Gastrocnemius medialis (tissue), 4 donors: ENCODE data around the gene CFAP92. TPM values are rescaled to one million over a fixed set of nuclear protein-coding genes. Genes with fewer than 3 reads are reported as not detected.

ENCODE experiments used
- ATAC-seq, 2 donors: fragments of 150-250 bp; one replicate each; pipeline ENCODE4 v1.9.1; 2016
- DNase-seq, 2 donors: peaks; one replicate each; pipeline ENCODE4 v3.0.0-alpha.2; 2019
- H3K27ac ChIP-seq, 4 donors: fragments of 200-600 bp; sonication (generic); 1 replicate in 1 of 4; 2 replicates in 3 of 4; pipeline ENCODE4 v1.5.1; 2016 to 2018; ENCODE audit warnings: mild to moderate bottlenecking in 2 of 4, moderate library complexity in 1 of 4
- H3K27me3 ChIP-seq, 3 donors: fragments of 200-600 bp; sonication (generic) in 2 of 3; 1 replicate in 1 of 3; 2 replicates in 2 of 3; pipeline versions ENCODE4 v1.5.1 to v1.6.0; 2016 to 2019; ENCODE audit warnings: mild to moderate bottlenecking in 1 of 3, moderate library complexity in 1 of 3
- H3K36me3 ChIP-seq, 2 donors: fragments of 200-600 bp; sonication (generic) in 1 of 2; one replicate each; pipeline ENCODE4 v1.5.1; 2017 to 2018
- H3K4me1 ChIP-seq, 2 donors: fragments of 200-600 bp; sonication (generic) in 1 of 2; one replicate each; pipeline ENCODE4 v1.5.1; 2016 to 2017; ENCODE audit warnings: mild to moderate bottlenecking in 2 of 2
- H3K4me3 ChIP-seq, 4 donors: fragments of 200-600 bp; sonication (generic) in 3 of 4; 1 replicate in 1 of 4; 2 replicates in 3 of 4; pipeline ENCODE4 v1.5.1; 2016 to 2019; ENCODE audit warnings: mild to moderate bottlenecking in 2 of 4
- H3K9me3 ChIP-seq, 3 donors: fragments of 200-600 bp; sonication (generic) in 2 of 3; 1 replicate in 1 of 3; 2 replicates in 2 of 3; pipeline ENCODE4 v1.5.1; 2016 to 2019
- CTCF ChIP-seq, 5 experiments: fragments of 450-650 bp in 3 of 5; fragments of 200-600 bp in 2 of 5; sonication (generic) in 2 of 5; IDR thresholded peaks in 4 of 5; conservative IDR thresholded peaks in 1 of 5; 1 replicate in 4 of 5; 2 replicates in 1 of 5; pipeline ENCODE4 v1.5.1; 2016 to 2019; ENCODE audit warnings: antibody characterized with exemption in 5 of 5, mild to moderate bottlenecking in 3 of 5, moderate library complexity in 3 of 5
- POLR2A ChIP-seq, 2 donors: fragments of 450-650 bp; IDR thresholded peaks; one replicate each; pipeline ENCODE4 v1.6.1; 2017; ENCODE audit warnings: antibody characterized with exemption in 2 of 2, mild to moderate bottlenecking in 2 of 2, moderate library complexity in 2 of 2
- in situ Hi-C, 4 donors: fragments of 200-750 bp; cut with MboI; loops; one replicate each; pipeline versions ENCODE4 v1.15.0 to v1.8.0; 2017; ENCODE audit warnings: low sequenced_read_pairs in 4 of 4
- intact Hi-C: fragments of 100-400 bp; cut with DNase I; formaldehyde crosslinking; loops from one replicate; pipeline ENCODE4 v1.15.1; 2023; ENCODE audit warnings: low total_unique reads
- total RNA-seq, 4 donors: library from RNA; depleted of rRNA; stranded (reverse); fragments of >200 nt; gene quantifications; one replicate each; pipeline versions ENCODE4 v1.1.0 to v1.2.3, GENCODE V29; 2016

The CFAP92 gene
- total RNA-seq, 4 donors from 2014 or later = 0.07 to 0.34 (median 0.20) TPM; not detected in 1

- in situ Hi-C loops (loop anchor here in 3 of 4 donors (5.0 to 25.0 kb wide), 3 partner anchors 119 to 277 kb away; partner anchors contain the start of gene COPG1 (in 2 of the 3)), intact Hi-C loops (no loop called here)
- Histone ChIP-seq H3K4me1 (peaks cover 11 to 21% of the 10 kb centered on the region in 2 donors), H3K27me3 (no peaks in the 10 kb centered on the region), H3K36me3 (no peaks in the 10 kb centered on the region), H3K27ac (no peak overlapping the region), H3K4me3 (no peak overlapping the region), H3K9me3 (no peaks in the 10 kb centered on the region)
- ATAC-seq (no peak), DNase-seq (no peak)
- TF ChIP-seq POLR2A (IDR thresholded peaks at IDR 0.05) (no peak), CTCF (IDR thresholded peaks at IDR 0.05 in 4 of 5, conservative IDR thresholded peaks at IDR 0.05 in 1 of 5) (no peak)
These were observed 26.0 kb downstream of the CFAP92 start for GRCh38 chr3:128967748-128968355.

GRCh38 chr3:128965818-128966217 is 28.1 kb downstream of the CFAP92 start:
- ATAC-seq = no peak
- intact Hi-C loops (no loop called here), in situ Hi-C loops (loop anchor here in 3 of 4 donors (5.0 to 25.0 kb wide), 3 partner anchors 121 to 279 kb away; partner anchors contain the start of gene COPG1 (in 2 of the 3))
- Histone ChIP-seq H3K4me3 (no peak overlapping the region), H3K36me3 (no peaks in the 10 kb centered on the region), H3K27ac (no peak overlapping the region), H3K4me1 (peaks cover under 1 to 10% of the 10 kb centered on the region in 2 donors), H3K9me3 (no peaks in the 10 kb centered on the region), H3K27me3 (no peaks in the 10 kb centered on the region)
- no peak for DNase-seq
- TF ChIP-seq POLR2A (IDR thresholded peaks at IDR 0.05) (no peak), CTCF (IDR thresholded peaks at IDR 0.05 in 4 of 5, conservative IDR thresholded peaks at IDR 0.05 in 1 of 5) (no peak)

- intact Hi-C loops = no loop called here
- no peak for TF ChIP-seq CTCF (IDR thresholded peaks at IDR 0.05 in 4 of 5, conservative IDR thresholded peaks at IDR 0.05 in 1 of 5)
- no peak for TF ChIP-seq POLR2A (IDR thresholded peaks at IDR 0.05)
- in situ Hi-C loops = loop anchor here in 3 of 4 donors (5.0 to 25.0 kb wide), 3 partner anchors 122 to 280 kb away; partner anchors contain the start of gene COPG1 (in 2 of the 3)
- Histone ChIP-seq H3K36me3 (no peaks in the 10 kb centered on the region), H3K27ac (no peak overlapping the region), H3K4me3 (no peak overlapping the region), H3K27me3 (no peaks in the 10 kb centered on the region), H3K9me3 (no peaks in the 10 kb centered on the region), H3K4me1 (peaks cover 0 to 4% of the 10 kb centered on the region in 2 donors)
- ATAC-seq (no peak), DNase-seq (no peak)
These were observed 28.6 kb downstream of the CFAP92 start for GRCh38 chr3:128965280-128965679.

- H3K4me1 ChIP-seq = no peaks in the 10 kb centered on the region
- intact Hi-C loops (no loop called here), in situ Hi-C loops (loop anchor here in 1 of 4 donors (25.0 kb wide), 1 partner anchor 131 kb away; no protein-coding TSS in a partner anchor)
- TF ChIP-seq POLR2A (IDR thresholded peaks at IDR 0.05) (no peak), CTCF (IDR thresholded peaks at IDR 0.05 in 4 of 5, conservative IDR thresholded peaks at IDR 0.05 in 1 of 5) (no peak)
- no peak overlapping the region for H3K4me3 ChIP-seq
- no peak for ATAC-seq
- DNase-seq = no peak
- H3K27me3 ChIP-seq = no peaks in the 10 kb centered on the region
- no peak overlapping the region for H3K27ac ChIP-seq
- no peaks in the 10 kb centered on the region for H3K36me3 ChIP-seq
- H3K9me3 ChIP-seq = no peaks in the 10 kb centered on the region
These were observed 37.4 kb downstream of the CFAP92 start for GRCh38 chr3:128956440-128956839.
